Thymus (tissue), 11 donors: ENCODE results near the gene PLCB1. TPM values are rescaled to one million over a fixed set of nuclear protein-coding genes. Genes with fewer than 3 reads are reported as not detected.

ENCODE experiments used
- DNase-seq, 9 donors: peaks; one replicate each; pipeline ENCODE4 v3.0.0-alpha.2; 2013; ENCODE audit warnings: low spot score in 9 of 9, low read depth in 6 of 9, missing footprints in 1 of 9
- H3K27ac ChIP-seq, 2 donors: one replicate each; pipeline ENCODE4 v1.5.1; 2013; ENCODE audit warnings: control low read depth in 1 of 2, low read depth in 1 of 2, low read length in 1 of 2, mild to moderate bottlenecking in 1 of 2, moderate library complexity in 1 of 2
- H3K27me3 ChIP-seq, 2 donors: one replicate each; pipeline ENCODE4 v1.5.1; 2013; ENCODE audit warnings: low read length in 1 of 2; ENCODE audit not compliant: control insufficient read depth in 2 of 2, insufficient read depth in 1 of 2
- H3K36me3 ChIP-seq, 2 donors: one replicate each; pipeline ENCODE4 v1.5.1; 2013; ENCODE audit warnings: low read length in 1 of 2, mild to moderate bottlenecking in 1 of 2, moderate library complexity in 1 of 2; ENCODE audit not compliant: control insufficient read depth in 2 of 2, insufficient read depth in 2 of 2
- H3K4me1 ChIP-seq, 2 donors: one replicate each; pipeline ENCODE4 v1.5.1; 2013; ENCODE audit warnings: low read length in 2 of 2; ENCODE audit not compliant: control insufficient read depth in 2 of 2, insufficient read depth in 2 of 2
- H3K4me3 ChIP-seq, 2 donors: one replicate each; pipeline ENCODE4 v1.5.1; 2013; ENCODE audit warnings: low read length in 2 of 2, control low read depth in 1 of 2, mild to moderate bottlenecking in 1 of 2
- H3K9me3 ChIP-seq, 2 donors: one replicate each; pipeline ENCODE4 v1.5.1; 2013; ENCODE audit warnings: low read length in 1 of 2, mild to moderate bottlenecking in 1 of 2; ENCODE audit not compliant: control insufficient read depth in 2 of 2, insufficient read depth in 1 of 2
- WGBS: extraction: QIAGEN DNeasy Blood & Tissue Kit; methylation state at CpG from one replicate; pipeline ENCODE4 v1.1.7; 2013; 5-methylcytosine and 5-hydroxymethylcytosine counted together
- polyA plus RNA-seq: library from polyadenylated mRNA; stranded (reverse); fragments of 200-250 nt; gene quantifications from one replicate; pipeline ENCODE4 v1.2.3, GENCODE V29; 2013
- total RNA-seq: library from RNA; stranded (reverse); fragments of 120-200 nt; gene quantifications from one replicate; pipeline ENCODE4 v1.2.4, GENCODE V29; 2013
- donor health status: healthy.

The PLCB1 gene
- total and polyA plus RNA-seq, 2 donors = 4.1 to 4.7 TPM

- Histone ChIP-seq H3K9me3 (no peaks in the 10 kb centered on the region), H3K27ac (no peak overlapping the region), H3K36me3 (no peaks in the 10 kb centered on the region), H3K27me3 (no peaks in the 10 kb centered on the region), H3K4me1 (no peaks in the 10 kb centered on the region), H3K4me3 (no peak overlapping the region)
- WGBS = 92% methylated on average over 2 of the region's 2 CpGs
- DNase-seq = no peak
Observed at GRCh38 chr20:8803065-8803464, 671.0 kb downstream of the PLCB1 start.

GRCh38 chr20:8803941-8804340 is 671.9 kb downstream of the PLCB1 start:
- Histone ChIP-seq H3K4me1 (no peaks in the 10 kb centered on the region), H3K27ac (no peak overlapping the region), H3K9me3 (no peaks in the 10 kb centered on the region), H3K4me3 (no peak overlapping the region), H3K27me3 (no peaks in the 10 kb centered on the region), H3K36me3 (no peaks in the 10 kb centered on the region)
- WGBS = 97% methylated on average over 6 of the region's 6 CpGs
- DNase-seq = no peak

GRCh38 chr20:8805737-8806442 is 673.8 kb downstream of the PLCB1 start:
- Histone ChIP-seq H3K4me1 (no peaks in the 10 kb centered on the region), H3K4me3 (no peak overlapping the region), H3K36me3 (no peaks in the 10 kb centered on the region), H3K9me3 (no peaks in the 10 kb centered on the region), H3K27ac (no peak overlapping the region), H3K27me3 (no peaks in the 10 kb centered on the region)
- 74% methylated on average over 6 of the region's 6 CpGs for WGBS
- DNase-seq = no peak

GRCh38 chr20:8807480-8808201 is 675.6 kb downstream of the PLCB1 start:
- Histone ChIP-seq H3K27me3 (no peaks in the 10 kb centered on the region), H3K4me3 (no peak overlapping the region), H3K9me3 (no peaks in the 10 kb centered on the region), H3K27ac (no peak overlapping the region), H3K4me1 (no peaks in the 10 kb centered on the region), H3K36me3 (no peaks in the 10 kb centered on the region)
- 98% methylated on average over 4 of the region's 4 CpGs for WGBS
- no peak for DNase-seq

GRCh38 chr20:8808202-8808535 is 676.1 kb downstream of the PLCB1 start:
- H3K36me3 ChIP-seq = no peaks in the 10 kb centered on the region
- 85% methylated on average over 5 of the region's 5 CpGs for WGBS
- no peaks in the 10 kb centered on the region for H3K4me1 ChIP-seq
- H3K9me3 ChIP-seq = no peaks in the 10 kb centered on the region
- H3K27me3 ChIP-seq = no peaks in the 10 kb centered on the region
- no peak for DNase-seq
- H3K4me3 ChIP-seq = no peak overlapping the region
- no peak overlapping the region for H3K27ac ChIP-seq

DNA sequence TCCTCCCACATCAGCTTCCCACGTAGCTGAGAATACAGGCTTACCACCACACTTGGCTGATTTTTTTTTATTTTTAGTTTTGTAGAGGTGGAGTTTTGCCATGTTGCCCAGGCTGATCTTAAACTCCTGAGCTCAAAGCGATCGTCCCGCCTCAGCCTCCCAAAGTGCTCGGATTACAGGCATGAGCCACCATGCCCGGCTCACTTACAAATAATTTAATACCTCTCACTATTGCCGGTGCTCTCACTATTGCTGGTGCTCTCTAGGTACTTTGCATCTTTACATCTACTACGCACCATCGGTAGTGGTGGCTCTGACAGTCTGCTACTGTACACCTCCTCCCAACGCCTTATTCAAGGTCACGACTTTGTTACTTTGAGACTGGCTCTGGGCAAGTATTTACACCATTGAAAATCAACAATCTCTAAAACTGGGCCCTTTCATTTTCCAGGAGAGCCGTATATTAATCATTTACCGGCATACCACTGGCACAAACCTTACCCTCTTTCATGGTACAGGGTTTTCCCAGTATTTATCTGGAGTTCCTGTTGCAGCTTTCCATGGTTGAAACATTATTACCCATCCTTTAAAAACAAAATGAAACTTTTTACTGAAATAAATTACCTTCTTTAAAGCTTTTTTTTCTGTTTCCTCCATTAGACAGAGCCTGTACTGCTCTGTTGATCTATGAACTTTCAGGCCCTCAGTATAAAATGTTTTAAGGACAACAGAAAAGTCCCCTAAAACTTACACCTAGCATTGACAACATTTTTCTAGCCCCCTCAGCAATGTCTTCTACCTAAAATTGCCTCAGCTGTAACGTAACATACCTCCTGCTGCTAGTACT is 677.3 kb downstream of the PLCB1 start:
- DNase-seq = no peak

DNA sequence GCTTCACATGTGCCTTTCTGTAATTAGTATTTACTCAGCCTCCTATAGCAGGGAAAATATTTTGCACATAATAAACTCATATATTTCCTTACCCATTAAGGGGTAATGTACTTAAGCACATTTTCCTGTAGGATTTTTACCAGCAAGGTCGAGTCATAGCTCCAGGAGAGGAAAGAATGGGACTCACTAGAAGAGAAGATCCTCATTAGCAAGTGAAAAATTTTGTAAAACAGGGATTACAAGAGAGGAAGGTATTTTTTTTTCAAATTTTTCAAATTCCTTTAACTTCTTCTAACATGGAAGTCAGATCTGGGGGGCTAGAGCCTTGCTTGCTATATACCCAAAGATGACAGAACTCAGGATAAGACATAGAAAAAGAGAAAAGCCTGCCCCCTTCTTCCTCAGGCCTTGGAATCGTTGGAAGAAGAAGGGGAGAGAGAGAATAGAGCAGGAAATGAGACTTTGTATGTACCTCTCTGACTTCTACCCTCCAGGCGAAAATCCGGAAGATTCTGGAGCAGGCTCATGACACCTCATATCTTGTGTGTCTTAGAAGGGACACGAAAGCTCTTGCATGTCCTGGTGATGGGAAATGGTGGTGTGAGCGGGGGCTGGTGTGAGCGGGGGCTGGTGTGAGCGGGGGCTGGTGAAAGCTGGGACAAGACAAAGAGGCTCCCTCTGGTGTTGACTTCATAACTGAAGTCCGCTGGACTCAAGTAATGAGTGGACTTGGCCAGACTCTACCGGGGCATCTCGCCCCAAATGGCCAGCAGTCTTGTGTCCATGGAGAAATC is 679.9 kb downstream of the PLCB1 start:
- H3K9me3 ChIP-seq = no peaks in the 10 kb centered on the region
- no peaks in the 10 kb centered on the region for H3K36me3 ChIP-seq
- H3K27me3 ChIP-seq = no peaks in the 10 kb centered on the region
- 97% methylated on average over 11 of the region's 11 CpGs for WGBS
- H3K27ac ChIP-seq = no peak overlapping the region
- no peaks in the 10 kb centered on the region for H3K4me1 ChIP-seq
- DNase-seq = no peak
- H3K4me3 ChIP-seq = no peak overlapping the region

More for the DNA sequence above, 677.3 kb downstream of the PLCB1 start:
- Histone ChIP-seq H3K36me3 (no peaks in the 10 kb centered on the region), H3K4me1 (no peaks in the 10 kb centered on the region), H3K4me3 (no peak overlapping the region), H3K27me3 (no peaks in the 10 kb centered on the region), H3K9me3 (no peaks in the 10 kb centered on the region), H3K27ac (no peak overlapping the region)
- 96% methylated on average over 14 of the region's 14 CpGs for WGBS

DNA sequence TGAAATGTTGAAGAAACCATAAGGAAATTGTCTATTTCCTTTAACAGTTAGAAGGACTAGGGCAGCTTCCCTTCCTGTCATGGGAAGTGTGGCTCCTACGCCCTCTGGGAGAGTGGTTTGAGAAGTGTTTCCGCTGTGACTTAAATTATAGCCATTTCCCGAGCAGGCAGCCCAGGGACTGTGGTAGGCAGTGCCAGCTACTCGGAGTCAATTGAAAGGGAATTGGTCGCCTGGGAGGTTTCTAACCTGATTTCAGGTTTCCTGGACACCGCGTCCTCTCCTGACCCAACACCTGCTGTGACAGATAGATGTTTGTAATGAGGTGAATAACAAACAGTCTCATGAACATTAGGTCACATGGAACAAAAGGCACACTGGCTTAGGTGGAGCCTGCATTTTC is 680.8 kb downstream of the PLCB1 start:
- DNase-seq = no peak
- H3K36me3 ChIP-seq = no peaks in the 10 kb centered on the region
- H3K27ac ChIP-seq = no peak overlapping the region
- H3K4me3 ChIP-seq = no peak overlapping the region
- H3K27me3 ChIP-seq = no peaks in the 10 kb centered on the region
- H3K9me3 ChIP-seq = no peaks in the 10 kb centered on the region
- H3K4me1 ChIP-seq = no peaks in the 10 kb centered on the region
- 90% methylated on average over 7 of the region's 7 CpGs for WGBS
